K562 (cell line): ENCODE results near the gene EPHA4. TPM values are rescaled to one million over a fixed set of nuclear protein-coding genes. Genes with fewer than 3 reads are reported as not detected.

Experiments
- ATAC-seq: fragments of 200-7000 bp; cut with Tn5 transposase; 3 replicates; pipeline ENCODE4 v1.9.1; 2020; ENCODE audit warnings: moderate library complexity
- BruUV-seq: library from RNA; stranded (reverse); fragments of 400-500 nt; replicated peaks from 2 replicates; lab custom pipeline; 2021; lab: Mats Ljungman, UMichigan
- CTCF ChIA-PET: fragments of 300-600 bp; formaldehyde crosslinking; extraction: SDS; loops from one replicate; lab custom pipeline; 2021; ENCODE audit warnings: low intra/inter-chr PET ratio; lab: Yijun Ruan, JAX
- POLR2A ChIA-PET: fragments of 300-600, 350-650 bp; sonication (Branson Sonifier 250); formaldehyde crosslinking; extraction: SDS; loops from one replicate; lab custom pipeline; 2021; ENCODE audit warnings: antibody characterized with exemption, inconsistent platforms; lab: Yijun Ruan, JAX
- DNase-seq, 4 experiments: peaks; one replicate each; pipeline versions ENCODE4 v3.0.0 to v3.0.0-alpha.2; 2011 to 2018; ENCODE audit warnings: low spot score in 3 of 4, mixed read lengths in 3 of 4; ENCODE audit errors: extremely low read depth in 1 of 4
- FAIRE-seq: peaks from 2 replicates; lab custom pipeline; 2011; peaks lifted over from hg19 to GRCh38; lab: Jason Lieb, UNC
- H2AFZ ChIP-seq: 2 replicates; pipeline ENCODE4 v1.6.0; 2011; ENCODE audit warnings: low read depth, low read length, control low read depth, inconsistent platforms
- H3K27ac ChIP-seq: fragments of 200-600 bp; 3 replicates; pipeline ENCODE4 v1.8.0; 2011; ENCODE audit warnings: low read depth, mild to moderate bottlenecking, control low read depth, inconsistent platforms, low read length, moderate library complexity, mixed read lengths; ENCODE audit errors: extremely low read depth
- H3K27me3 ChIP-seq, 2 experiments: fragments of 300-600 bp in 1 of 2; 2 replicates in 1 of 2; 3 replicates in 1 of 2; pipeline versions ENCODE4 v1.6.0 to v1.8.0; 2011; ENCODE audit warnings: inconsistent platforms in 2 of 2, low read length in 2 of 2, mild to moderate bottlenecking in 1 of 2, mixed read lengths in 1 of 2, moderate library complexity in 1 of 2; ENCODE audit not compliant: control insufficient read depth in 2 of 2, insufficient read depth in 2 of 2
- H3K36me3 ChIP-seq: fragments of 300-600 bp; 3 replicates; pipeline ENCODE4 v1.8.0; 2011; ENCODE audit warnings: mild to moderate bottlenecking, low read length, inconsistent platforms; ENCODE audit not compliant: control insufficient read depth, insufficient read depth
- H3K4me1 ChIP-seq, 2 experiments: fragments of 200-600 bp in 1 of 2; replicated peaks in 1 of 2; 2 replicates in 1 of 2; 3 replicates in 1 of 2; pipeline versions ENCODE4 v1.5.1 to v1.8.0; 2011; ENCODE audit warnings: inconsistent platforms in 2 of 2, low read length in 2 of 2, mild to moderate bottlenecking in 1 of 2, mixed read lengths in 1 of 2, moderate library complexity in 1 of 2; ENCODE audit not compliant: control insufficient read depth in 2 of 2, insufficient read depth in 2 of 2
- H3K4me2 ChIP-seq: 2 replicates; pipeline ENCODE4 v1.6.1; 2011; ENCODE audit warnings: low read length, control low read depth, inconsistent platforms, mixed read lengths; ENCODE audit not compliant: insufficient read depth
- H3K4me3 ChIP-seq: fragments of 200-600 bp; sonication (generic), shearing (Covaris generic); 2 replicates; pipeline ENCODE4 v1.5.1; 2016; ENCODE audit warnings: control low read depth, inconsistent platforms
- H3K79me2 ChIP-seq: fragments of 200-600 bp; 3 replicates; pipeline ENCODE4 v1.8.0; 2011; ENCODE audit warnings: low read length, inconsistent platforms; ENCODE audit not compliant: control insufficient read depth, insufficient read depth
- H3K9ac ChIP-seq, 2 experiments: 2 replicates each; pipeline versions ENCODE4 v1.6.0 to v1.6.1; 2011; ENCODE audit warnings: low read depth in 2 of 2, low read length in 2 of 2, control low read depth in 1 of 2, inconsistent platforms in 1 of 2, mild to moderate bottlenecking in 1 of 2, mixed read lengths in 1 of 2; ENCODE audit not compliant: insufficient read depth in 1 of 2
- H3K9me1 ChIP-seq: one replicate; pipeline ENCODE4 v1.6.0; 2011; ENCODE audit warnings: inconsistent platforms, mild to moderate bottlenecking, low read length, moderate library complexity; ENCODE audit not compliant: control insufficient read depth, insufficient read depth
- H3K9me3 ChIP-seq: replicated peaks from 2 replicates; pipeline ENCODE4 v1.5.1; 2011; ENCODE audit warnings: low read depth, low read length, inconsistent platforms; ENCODE audit not compliant: control insufficient read depth, insufficient read depth
- H4K20me1 ChIP-seq: replicated peaks from 2 replicates; pipeline ENCODE4 v1.6.1; 2011; ENCODE audit warnings: low read length, inconsistent platforms, mixed read lengths; ENCODE audit not compliant: control insufficient read depth, insufficient read depth
- ATF7 ChIP-seq: fragments of 450-650 bp; IDR thresholded peaks from 2 replicates; pipeline ENCODE4 v1.7.1; 2014; ENCODE audit warnings: mild to moderate bottlenecking, moderate library complexity
- ETS1 ChIP-seq: conservative IDR thresholded peaks from 2 replicates; pipeline ENCODE4 v1.6.1; 2011; ENCODE audit warnings: low read depth, mild to moderate bottlenecking, low read length; ENCODE audit not compliant: control insufficient read depth
- JUN ChIP-seq, 2 experiments: sonication (generic) in 1 of 2; formaldehyde crosslinking in 1 of 2; IDR thresholded peaks; 2 replicates each; pipeline versions ENCODE4 v1.6.1 to v1.8.0; 2012 to 2022; ENCODE audit warnings: borderline replicate concordance in 2 of 2, mild to moderate bottlenecking in 2 of 2, improper control_type of control experiment in 1 of 2, low read depth in 1 of 2, low read length in 1 of 2, missing genetic modification reagents in 1 of 2
- MBD1 ChIP-seq: fragments of 250-450 bp; sonication (Bioruptor Pico); IDR thresholded peaks from 2 replicates; pipeline ENCODE4 v1.8.0; 2022; ENCODE audit warnings: inconsistent platforms
- RBM17 ChIP-seq: fragments of 200-400 bp; formaldehyde crosslinking; IDR thresholded peaks from 2 replicates; pipeline ENCODE4 v1.6.1; 2017; ENCODE audit warnings: low read depth, mild to moderate bottlenecking, low read length, borderline replicate concordance
- RBM22 ChIP-seq: fragments of 200-400 bp; formaldehyde crosslinking; IDR thresholded peaks from 2 replicates; pipeline ENCODE4 v1.6.1; 2018; ENCODE audit warnings: low read length, low read depth; ENCODE audit not compliant: poor library complexity, severe bottlenecking
- RBM25 ChIP-seq: fragments of 200-400 bp; formaldehyde crosslinking; IDR thresholded peaks from 2 replicates; pipeline ENCODE4 v1.6.1; 2018; ENCODE audit warnings: low read length, low read depth, moderate library complexity; ENCODE audit not compliant: severe bottlenecking
- SRSF9 ChIP-seq: fragments of 200-400 bp; formaldehyde crosslinking; IDR thresholded peaks from 2 replicates; pipeline ENCODE4 v1.6.1; 2017; ENCODE audit warnings: low read depth, low read length, borderline replicate concordance
- ZNF12 ChIP-seq: sonication (generic); formaldehyde crosslinking; IDR thresholded peaks from 2 replicates; pipeline ENCODE4 v1.4.0; 2020; ENCODE audit warnings: mild to moderate bottlenecking, missing genetic modification reagents
- ZNF408 ChIP-seq: fragments of 250-450 bp; sonication (Bioruptor Pico); IDR thresholded peaks from 2 replicates; pipeline ENCODE4 v1.4.0; 2020; ENCODE audit warnings: low read depth, mild to moderate bottlenecking, moderate library complexity
- ZNF639 ChIP-seq, 2 experiments: fragments of 200-800 bp in 1 of 2; sonication (Bioruptor generic) in 1 of 2; sonication (generic) in 1 of 2; formaldehyde crosslinking in 1 of 2; IDR thresholded peaks in 1 of 2; conservative IDR thresholded peaks in 1 of 2; 2 replicates each; pipeline versions ENCODE4 v1.5.0 to v1.6.1; 2016 to 2020; ENCODE audit warnings: missing compliant biosample characterization in 1 of 2, missing genetic modification characterization in 1 of 2, missing genetic modification reagents in 1 of 2
- in situ Hi-C: fragments of 300-500 bp; cut with MboI; formaldehyde crosslinking; loops from 4 replicates; pipeline ENCODE4 v1.15.0; 2018; ENCODE audit warnings: inconsistent platforms, mixed read lengths
- intact Hi-C: fragments of 100-400 bp; cut with micrococcal nuclease; formaldehyde crosslinking; loops from 2 replicates; pipeline ENCODE4 v1.14.2; 2022
- polyA plus RNA-seq, 8 experiments: library from polyadenylated mRNA; depleted of rRNA in 4 of 8; stranded (reverse) in 5 of 8; unstranded in 3 of 8; fragments of >200 nt; fragmentation: Nextera tagmentation in 2 of 8; fragmentation: Illumina TruSeq in 1 of 8; extraction: Ambion mirVana in 2 of 8; extraction: Trizol in 1 of 8; gene quantifications; 2 replicates each; pipeline versions ENCODE4 v1.2.1 to v1.2.3, GENCODE V29; 2011 to 2014; ENCODE audit warnings: inconsistent platforms in 1 of 8, missing spikeins in 1 of 8
- total RNA-seq, 7 experiments: library from RNA; depleted of rRNA in 6 of 7; stranded (reverse); fragments of >200 nt in 6 of 7; fragmentation: Illumina TruSeq in 2 of 7; extraction: Trizol in 2 of 7; gene quantifications; 2 replicates each; pipeline versions ENCODE4 v1.2.1 to v1.2.3, GENCODE V29; 2011 to 2021; ENCODE audit warnings: low replicate concordance in 1 of 7

Gene EPHA4
- total and polyA plus RNA-seq, 9 of the 15 experiments (the other 6 are each of a cell fraction or from before 2014, with no cell fraction given) = 0.07 to 0.09 (median 0.07) TPM; not detected in 6

- Histone ChIP-seq H4K20me1 (no peaks in the 10 kb centered on the region), H3K36me3 (no peaks in the 10 kb centered on the region), H3K9me1 (no peaks in the 10 kb centered on the region), H3K4me2 (no peak overlapping the region), H3K4me3 (no peak overlapping the region), H2AFZ (no peak overlapping the region), H3K27me3 (no peaks in the 10 kb centered on the region), H3K9ac (no peak overlapping the region), H3K79me2 (no peaks in the 10 kb centered on the region), H3K4me1 (no peaks in the 10 kb centered on the region), H3K9me3 (no peaks in the 10 kb centered on the region), H3K27ac (no peak overlapping the region)
- no TSS peak for BruUV-seq
- in situ Hi-C loops = no loop called here
- POLR2A ChIA-PET = no interaction called here
- ATAC-seq (no peak), FAIRE-seq (no peak), DNase-seq (no peak)
- TF ChIP-seq ZNF639 (CRISPR knock-in tag; conservative IDR thresholded peaks at IDR 0.05 in 1 of 2, IDR thresholded peaks at IDR 0.05 in 1 of 2) = no peak
- no peak for TF ChIP-seq JUN (IDR thresholded peaks at IDR 0.05; ENCODE audit: borderline replicate concordance, low read depth, low read length)
- no peak for TF ChIP-seq JUN (CRISPR knock-in tag; IDR thresholded peaks at IDR 0.05; ENCODE audit: borderline replicate concordance)
- TF ChIP-seq ZNF12 = no peak
- TF ChIP-seq ETS1 = no peak
- TF ChIP-seq RBM25 = no peak
- TF ChIP-seq ATF7 = no peak
- no peak for TF ChIP-seq ZNF408
- no peak for TF ChIP-seq MBD1 (CRISPR knock-in tag)
- no peak for TF ChIP-seq RBM17
- no peak for TF ChIP-seq RBM22
- no peak for TF ChIP-seq SRSF9
- CTCF ChIA-PET = no interaction called here
- intact Hi-C loops = no loop called here
These were observed 166.6 kb downstream of the EPHA4 start for GRCh38 chr2:221405521-221405920.
